Jurkat, Clone E6-1 (cell line): Measurements from ENCODE around the gene CD160.
"Not testable (repeated sequence)": the region's sequence is repeated elsewhere in the genome, so short reads cannot be mapped to it uniquely, and the experiment has no call there.

Experiments
- DNase-seq: peaks from one replicate; pipeline ENCODE4 v3.0.0-alpha.2; 2011; ENCODE audit warnings: low read depth, low spot score
- H3K4me3 ChIP-seq: 2 replicates; pipeline ENCODE4 v1.5.1; 2011; ENCODE audit warnings: mild to moderate bottlenecking, low read length, control low read depth, moderate library complexity

CD160 gene

GRCh38 chr1:145750426-145750825, 31.1 kb downstream of the CD160 start:
- no peak for DNase-seq
- H3K4me3 ChIP-seq = no peak overlapping the region

- no peak for DNase-seq
- H3K4me3 ChIP-seq = no peak overlapping the region
Observed at GRCh38 chr1:145751491-145752037, 32.3 kb downstream of the CD160 start.

GRCh38 chr1:145757420-145757819, 38.1 kb downstream of the CD160 start:
- H3K4me3 ChIP-seq = no peak overlapping the region
- DNase-seq = no peak

DNA sequence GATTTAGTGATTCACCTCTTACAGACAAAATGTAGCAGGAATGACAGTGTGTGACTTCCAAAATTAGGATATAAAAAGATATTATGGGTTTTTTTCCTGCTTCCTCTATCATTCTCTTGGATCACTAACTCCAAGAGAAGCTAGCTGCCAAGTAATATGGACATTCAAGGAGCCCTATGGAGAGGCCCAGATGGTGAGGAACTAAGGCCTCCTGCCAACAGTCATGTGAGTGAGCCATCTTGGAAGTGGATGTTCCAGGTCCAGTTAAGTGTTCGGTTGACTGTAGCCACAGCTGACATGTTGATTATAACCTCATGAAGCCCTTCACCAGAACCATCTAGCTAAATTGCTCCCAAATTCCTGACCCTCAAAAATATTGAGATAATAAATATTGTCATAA, 38.8 kb downstream of the CD160 start:
- H3K4me3 ChIP-seq = no peak overlapping the region
- no peak for DNase-seq

GRCh38 chr1:145758575-145758974, 39.3 kb downstream of the CD160 start:
- H3K4me3 ChIP-seq = no peak overlapping the region
- DNase-seq = no peak

DNA sequence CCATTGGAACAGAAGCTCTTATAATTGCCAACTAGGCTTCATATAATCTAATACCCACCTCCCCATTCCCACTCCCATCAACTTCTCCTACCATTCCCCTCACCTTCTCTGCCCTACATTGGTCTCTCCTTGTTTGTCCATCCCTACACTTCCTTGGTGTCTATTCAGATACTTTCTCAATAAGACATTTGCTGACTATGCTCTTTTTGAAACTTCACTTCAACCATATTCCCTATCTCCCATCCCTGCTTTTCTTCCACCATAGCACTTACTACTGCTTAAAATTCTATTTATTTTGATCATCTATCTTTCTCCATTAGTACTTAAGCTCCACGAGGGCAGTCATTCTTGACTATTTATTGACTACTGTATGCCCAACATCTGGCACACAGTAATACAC, 40.4 kb downstream of the CD160 start:
- no peak for DNase-seq
- no peak overlapping the region for H3K4me3 ChIP-seq

DNA sequence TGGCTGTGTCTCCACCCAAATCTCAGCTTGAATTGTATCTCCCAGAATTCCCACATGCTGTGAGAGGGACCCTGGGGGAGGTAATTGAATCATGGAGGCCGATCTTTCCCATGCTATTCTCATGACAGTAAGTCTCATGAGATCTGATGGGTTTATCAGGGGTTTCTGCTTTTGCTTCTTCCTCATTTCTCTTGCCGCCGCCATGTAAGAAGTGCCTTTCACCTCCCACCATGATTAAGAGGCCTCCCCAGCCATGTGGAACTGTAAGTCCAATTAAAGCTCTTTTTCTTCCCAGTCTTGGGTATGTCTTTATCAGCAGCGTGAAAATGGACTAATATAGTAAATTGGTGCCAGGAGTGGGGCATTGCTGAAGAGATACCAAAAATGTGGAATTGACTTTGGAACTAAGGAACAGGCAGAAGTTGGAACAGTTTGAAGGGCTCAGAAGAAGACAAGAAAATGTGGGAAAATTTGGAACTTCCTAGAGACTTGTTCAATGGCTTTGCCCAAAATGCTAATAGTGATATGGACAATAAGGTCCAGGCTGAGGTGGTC, 41.2 kb downstream of the CD160 start:
- H3K4me3 ChIP-seq, DNase-seq: not testable (repeated sequence)

GRCh38 chr1:145761498-145761897, 42.2 kb downstream of the CD160 start:
- not testable (repeated sequence) for DNase-seq, H3K4me3 ChIP-seq

DNA sequence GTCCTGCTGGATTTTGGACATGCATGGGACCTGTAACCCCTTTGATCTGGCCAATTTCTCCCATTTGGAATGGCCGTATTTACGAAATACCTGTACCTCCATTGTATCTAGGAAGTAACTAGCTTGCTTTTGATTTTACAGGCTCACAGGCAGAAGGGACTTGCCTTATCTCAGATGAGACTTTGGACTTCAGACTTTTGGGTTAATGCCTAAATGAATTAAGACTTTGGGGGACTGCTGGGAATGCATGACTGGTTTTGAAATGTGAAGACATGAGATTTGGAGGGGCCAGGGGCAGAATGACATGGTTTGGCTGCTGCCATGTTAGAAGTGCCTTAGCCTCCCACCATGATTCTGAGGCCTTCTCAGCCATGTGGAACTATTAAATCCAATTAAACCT, 42.7 kb downstream of the CD160 start:
- DNase-seq = not testable (repeated sequence)

GRCh38 chr1:145764231-145764940, 45.1 kb downstream of the CD160 start:
- DNase-seq, H3K4me3 ChIP-seq: not testable (repeated sequence)

More for the DNA sequence above, 42.7 kb downstream of the CD160 start:
- not testable (repeated sequence) for H3K4me3 ChIP-seq

GRCh38 chr1:145765127-145765526, 45.8 kb downstream of the CD160 start:
- DNase-seq, H3K4me3 ChIP-seq: not testable (repeated sequence)

GRCh38 chr1:145765585-145766360, 46.5 kb downstream of the CD160 start:
- DNase-seq, H3K4me3 ChIP-seq: not testable (repeated sequence)

DNA sequence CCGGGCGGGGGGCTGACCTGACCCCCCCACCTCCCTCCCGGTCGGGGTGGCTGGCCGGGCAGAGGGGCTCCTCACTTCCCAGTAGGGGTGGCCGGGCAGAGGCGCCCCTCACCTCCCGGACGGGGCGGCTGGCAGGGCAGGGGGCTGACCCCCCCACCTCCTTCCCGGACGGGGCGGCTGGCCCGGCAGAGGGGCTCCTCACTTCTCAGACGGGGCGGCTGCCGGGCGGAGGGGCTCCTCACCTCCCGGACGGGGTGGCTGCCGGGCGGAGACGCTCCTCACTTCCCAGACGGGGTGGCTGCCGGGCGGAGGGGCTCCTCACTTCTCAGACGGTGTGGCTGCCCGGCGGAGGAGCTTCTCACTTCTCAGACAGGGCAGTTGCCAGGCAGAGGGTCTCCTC, 47.6 kb downstream of the CD160 start:
- DNase-seq, H3K4me3 ChIP-seq: not testable (repeated sequence)

- not testable (repeated sequence) for H3K4me3 ChIP-seq, DNase-seq
Observed at GRCh38 chr1:145768004-145768403, 48.7 kb downstream of the CD160 start.

DNA sequence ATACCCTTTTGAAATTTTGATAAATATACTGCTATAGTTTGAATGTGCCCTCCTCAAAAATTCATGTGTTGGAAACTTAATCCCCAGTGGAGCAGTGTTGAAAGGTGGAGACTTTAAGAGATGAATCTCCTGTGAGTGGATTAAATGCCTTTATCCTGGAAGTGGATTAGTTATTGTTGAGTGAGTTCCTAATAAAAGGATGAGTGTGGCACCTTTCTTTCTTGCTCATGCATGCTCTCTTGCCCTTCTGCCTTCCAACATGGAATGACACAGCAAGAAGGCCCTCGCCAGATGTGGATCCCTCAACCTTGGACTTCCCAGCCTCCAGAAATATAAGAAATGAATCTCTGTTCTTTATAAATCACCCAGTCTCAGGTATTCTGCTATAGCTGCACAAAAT, 51.8 kb downstream of the CD160 start:
- DNase-seq = no peak
- H3K4me3 ChIP-seq = no peak overlapping the region

GRCh38 chr1:145773423-145773822, 54.1 kb downstream of the CD160 start:
- H3K4me3 ChIP-seq = no peak overlapping the region
- DNase-seq = no peak

DNA sequence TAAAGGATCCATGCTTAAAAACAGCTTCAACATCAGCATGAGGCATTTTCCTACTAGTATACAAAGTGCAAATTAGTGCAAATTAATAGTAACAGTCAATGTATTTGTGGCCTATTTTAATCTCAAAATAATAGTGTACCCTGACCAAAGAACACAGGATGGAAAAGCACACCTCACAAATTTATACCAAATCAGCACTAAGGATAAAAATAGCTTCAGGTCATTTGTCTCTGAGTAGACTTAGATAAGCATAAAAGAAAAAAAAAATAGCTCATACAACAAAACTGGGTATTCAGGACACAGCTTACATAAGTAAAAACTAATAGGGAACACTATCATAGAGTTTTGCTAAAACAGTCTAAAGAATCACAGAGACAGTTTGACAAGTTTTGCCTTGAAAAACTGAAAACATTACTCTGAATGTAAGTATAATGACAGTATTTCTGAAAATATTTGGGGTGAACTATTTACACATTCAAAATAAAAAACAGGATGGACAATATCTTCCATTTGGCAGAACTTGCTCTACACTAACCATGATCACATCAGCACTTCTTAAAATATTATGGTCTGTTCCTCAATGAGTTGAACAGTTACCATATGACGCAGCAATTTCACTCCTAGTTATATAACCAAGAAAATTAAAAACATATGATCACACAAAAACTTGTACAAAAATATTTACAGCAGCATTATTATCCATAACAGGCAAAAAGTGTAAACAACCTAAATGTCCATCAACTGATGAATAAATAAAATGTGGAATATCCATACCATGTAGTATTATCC, 58.3 kb downstream of the CD160 start:
- no peak for DNase-seq
- H3K4me3 ChIP-seq = no peak overlapping the region

GRCh38 chr1:145778146-145778540, 58.8 kb downstream of the CD160 start:
- no peak for DNase-seq
- no peak overlapping the region for H3K4me3 ChIP-seq
